ENCODE data around the gene TMEM171. TPM values are rescaled to one million over a fixed set of nuclear protein-coding genes. Genes with fewer than 3 reads are reported as not detected.

Gene TMEM171
- total RNA-seq: not detected

GRCh38 chr5:73120222-73121118 lies at the start of gene TMEM171:
Gene TMEM171, plus strand, starts transcription at chr5:73120575. Its CDS starts 2,799 bp downstream, at chr5:73123374.
- WGBS: 2% methylated on average over 90 of the region's 94 CpGs
- no peaks in the 10 kb centered on the region for H3K36me3 ChIP-seq
- no peaks in the 10 kb centered on the region for H3K27me3 ChIP-seq (replicated peaks; ENCODE audit: insufficient read depth)
- H3K9me3 ChIP-seq: no peaks in the 10 kb centered on the region
- intact Hi-C loops (cut with DNase I): no loop called here
- H3K27ac ChIP-seq: no peak within 1 kb of the TSS
- TF ChIP-seq POLR2AphosphoS5 (IDR thresholded peaks at IDR 0.05) (no peak), CTCF (IDR thresholded peaks at IDR 0.05) (no peak), POLR2A (IDR thresholded peaks at IDR 0.05) (no peak)
- no peaks in the 10 kb centered on the region for H3K4me1 ChIP-seq (replicated peaks)
- no peak for DNase-seq (ENCODE audit: low spot score)
- peak within 1 kb of the TSS; percentile 20 to 33 for H3K4me3 ChIP-seq

GRCh38 chr5:73081093-73081492 lies 39.3 kb upstream of the TMEM171 start:
- H3K36me3 ChIP-seq: no peaks in the 10 kb centered on the region
- TF ChIP-seq CTCF (IDR thresholded peaks at IDR 0.05) (no peak), POLR2AphosphoS5 (IDR thresholded peaks at IDR 0.05) (no peak), POLR2A (IDR thresholded peaks at IDR 0.05) (no peak)
- H3K4me1 ChIP-seq (replicated peaks): no peaks in the 10 kb centered on the region
- intact Hi-C loops (cut with DNase I): no loop called here
- no peak overlapping the region for H3K27ac ChIP-seq
- no peak for DNase-seq (ENCODE audit: low spot score)
- H3K9me3 ChIP-seq: no peaks in the 10 kb centered on the region
- WGBS: 71% methylated on average over 4 of the region's 4 CpGs
- no peak overlapping the region for H3K4me3 ChIP-seq
- H3K27me3 ChIP-seq (replicated peaks; ENCODE audit: insufficient read depth): no peaks in the 10 kb centered on the region

- TF ChIP-seq POLR2AphosphoS5 (IDR thresholded peaks at IDR 0.05): no peak
- TF ChIP-seq POLR2A (IDR thresholded peaks at IDR 0.05): no peak
- Histone ChIP-seq H3K36me3 (no peaks in the 10 kb centered on the region), H3K27me3 (replicated peaks; ENCODE audit: insufficient read depth) (no peaks in the 10 kb centered on the region), H3K9me3 (no peaks in the 10 kb centered on the region), H3K4me1 (replicated peaks) (no peaks in the 10 kb centered on the region), H3K27ac (no peak overlapping the region), H3K4me3 (no peak overlapping the region)
- DNase-seq (ENCODE audit: low spot score): no peak
- intact Hi-C loops (cut with DNase I): no loop called here
- WGBS: 95% methylated on average over 4 of the region's 4 CpGs
Measured at GRCh38 chr5:73088026-73088425, 32.3 kb upstream of the TMEM171 start.

- H3K9me3 ChIP-seq: no peaks in the 10 kb centered on the region
- no peak overlapping the region for H3K4me3 ChIP-seq
- H3K27me3 ChIP-seq (replicated peaks; ENCODE audit: insufficient read depth): no peaks in the 10 kb centered on the region
- intact Hi-C loops (cut with DNase I): no loop called here
- H3K36me3 ChIP-seq: no peaks in the 10 kb centered on the region
- no peak overlapping the region for H3K27ac ChIP-seq
- no peak for DNase-seq (ENCODE audit: low spot score)
- H3K4me1 ChIP-seq (replicated peaks): no peaks in the 10 kb centered on the region
- 94% methylated on average over 7 of the region's 7 CpGs for WGBS
- TF ChIP-seq CTCF (IDR thresholded peaks at IDR 0.05) (no peak), POLR2AphosphoS5 (IDR thresholded peaks at IDR 0.05) (no peak), POLR2A (IDR thresholded peaks at IDR 0.05) (no peak)
Measured at GRCh38 chr5:73093943-73094342, 26.4 kb upstream of the TMEM171 start.

GRCh38 chr5:73094415-73094814 lies 26.0 kb upstream of the TMEM171 start:
- Histone ChIP-seq H3K4me1 (replicated peaks) (no peaks in the 10 kb centered on the region), H3K36me3 (no peaks in the 10 kb centered on the region), H3K9me3 (no peaks in the 10 kb centered on the region), H3K27me3 (replicated peaks; ENCODE audit: insufficient read depth) (no peaks in the 10 kb centered on the region), H3K27ac (no peak overlapping the region), H3K4me3 (no peak overlapping the region)
- no peak for DNase-seq (ENCODE audit: low spot score)
- TF ChIP-seq POLR2A (IDR thresholded peaks at IDR 0.05): no peak
- TF ChIP-seq CTCF (IDR thresholded peaks at IDR 0.05): no peak
- TF ChIP-seq POLR2AphosphoS5 (IDR thresholded peaks at IDR 0.05): no peak
- 100% methylated on average over 1 of the region's 1 CpG for WGBS
- intact Hi-C loops (cut with DNase I): no loop called here
